Right lobe of liver (tissue), 6 donors: ENCODE data around the gene CAPNS1. TPM values are rescaled to one million over a fixed set of nuclear protein-coding genes. Genes with fewer than 3 reads are reported as not detected.
A peak's percentile ranks its signal among the peaks of the same experiment; 100 is the strongest.
"Not testable (repeated sequence)": the region's sequence is repeated elsewhere in the genome, so short reads cannot be mapped to it uniquely, and the experiment has no call there.

Source experiments
- ATAC-seq, 4 donors: fragments of 200-7000 bp; cut with Tn5 transposase; one replicate each; pipeline ENCODE4 v1.9.1; 2020; ENCODE audit warnings: mild to moderate bottlenecking in 4 of 4, moderate library complexity in 4 of 4
- DNase-seq, 3 donors: peaks; one replicate each; pipeline ENCODE4 v3.0.0-alpha.2; 2020
- H3K27ac ChIP-seq, 3 donors: fragments of 200-600 bp; one replicate each; pipeline ENCODE4 v1.8.0; 2022
- H3K27me3 ChIP-seq, 2 donors: fragments of 200-600 bp; one replicate each; pipeline ENCODE4 v1.8.0; 2022
- H3K36me3 ChIP-seq, 4 donors: fragments of 200-600 bp; sonication (generic) in 1 of 4; one replicate each; pipeline versions ENCODE4 v1.5.1 to v1.8.0; 2017 to 2022; ENCODE audit warnings: control low read depth in 1 of 4
- H3K4me1 ChIP-seq, 4 donors: fragments of 200-600 bp; sonication (generic) in 1 of 4; one replicate each; pipeline versions ENCODE4 v1.5.1 to v1.8.0; 2017 to 2022; ENCODE audit warnings: control low read depth in 1 of 4
- H3K4me3 ChIP-seq, 3 donors: fragments of 200-600 bp; one replicate each; pipeline ENCODE4 v1.8.0; 2022
- H3K9me3 ChIP-seq, 4 donors: fragments of 200-600 bp; sonication (generic) in 1 of 4; one replicate each; pipeline versions ENCODE4 v1.5.1 to v1.8.0; 2017 to 2022; ENCODE audit warnings: control low read depth in 1 of 4
- POLR2A ChIP-seq: fragments of 450-650 bp; IDR thresholded peaks from one replicate; pipeline ENCODE4 v1.6.1; 2017; ENCODE audit warnings: antibody characterized with exemption, mild to moderate bottlenecking
- whole genome bisulfite sequencing: methylation state at CpG from one replicate; pipeline ENCODE4 v1.1.6; 2018; ENCODE audit warnings: low coverage, low lambda C conversion rate; ENCODE audit not compliant: insufficient coverage; ENCODE audit errors: missing lambda C conversion rate; 5-methylcytosine and 5-hydroxymethylcytosine counted together
- intact Hi-C, 2 donors: fragments of 100-400 bp; cut with DNase I; formaldehyde crosslinking; loops; one replicate each; pipeline versions ENCODE4 v1.11.2 to v1.14.1; 2022
- total RNA-seq, 6 experiments: library from RNA; depleted of rRNA in 2 of 6; stranded (reverse); fragments of >200 nt in 2 of 6; fragmentation: NEBNext Ultra II Directional in 3 of 6; extraction: Animal tissue kit (Norgen Biotek cat#: 25700) in 3 of 6; gene quantifications; one replicate each; pipeline versions ENCODE4 v1.1.0 to v1.2.4, GENCODE V29; 2016 to 2023
- TF ChIP-seq, protein P1 (sequence below), 4 donors: fragments of 200-600 bp in 3 of 4; fragments of 450-650 bp in 1 of 4; IDR thresholded peaks; one replicate each; pipeline versions ENCODE4 v1.5.1 to v1.8.0; 2016 to 2022; ENCODE audit warnings: antibody characterized with exemption in 4 of 4, mild to moderate bottlenecking in 2 of 4
- donor health status: DM: no; HTN: yes; CAD: no.
- donor health status: DM: no; HTN: no; CAD: no.
- donor health status: DM: no; HTN: no; CAD: no.
- donor health status: DM: no; HTN: yes; CAD: no.
- donor health status: DM: no; HTN: yes; CAD: no.

The CAPNS1 gene
- total RNA-seq, 6 experiments from 2014 or later = 93.0 to 252 (median 168) TPM

DNA sequence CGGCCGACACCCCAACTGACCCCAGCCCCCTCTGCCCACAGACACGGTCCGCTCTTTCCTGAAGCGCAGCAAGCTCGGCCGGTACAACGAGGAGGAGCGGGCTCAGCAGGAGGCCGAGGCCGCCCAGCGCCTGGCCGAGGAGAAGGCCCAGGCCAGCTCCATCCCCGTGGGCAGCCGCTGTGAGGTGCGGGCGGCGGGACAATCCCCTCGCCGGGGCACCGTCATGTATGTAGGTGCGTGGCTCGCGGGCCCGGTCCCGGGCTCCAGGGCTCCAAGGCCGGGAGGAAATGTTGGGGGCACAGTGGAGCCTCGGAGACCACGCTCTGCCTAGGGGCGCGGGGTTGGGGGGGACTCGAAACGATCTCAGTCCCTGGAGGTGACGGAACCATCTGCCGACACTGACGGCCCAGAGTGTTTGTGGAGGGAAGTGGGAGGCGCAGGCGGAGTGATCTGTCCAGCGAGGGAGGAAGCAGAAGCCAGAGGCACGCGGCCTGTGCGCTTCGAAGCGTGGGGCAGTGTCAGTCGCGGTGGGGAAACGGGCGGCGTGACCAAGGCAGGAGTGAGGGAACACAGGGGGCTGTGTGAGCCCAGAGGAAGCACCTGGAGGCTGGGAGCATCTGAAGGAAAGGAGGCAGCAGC, 18.3 kb upstream of the CAPNS1 start:
- WGBS = 81% methylated on average over 16 of the region's 49 CpGs
- intact Hi-C loops = no loop called here
- DNase-seq = no peak
- Histone ChIP-seq H3K9me3 (no peaks in the 10 kb centered on the region), H3K27ac (no peak overlapping the region), H3K4me1 (peaks cover 0 to under 1% (median 0%) of the 10 kb centered on the region in 4 donors), H3K4me3 (no peak overlapping the region), H3K36me3 (peaks cover 0 to 18% (median 2%) of the 10 kb centered on the region in 4 donors), H3K27me3 (no peaks in the 10 kb centered on the region)
- TF ChIP-seq, protein P1, sequence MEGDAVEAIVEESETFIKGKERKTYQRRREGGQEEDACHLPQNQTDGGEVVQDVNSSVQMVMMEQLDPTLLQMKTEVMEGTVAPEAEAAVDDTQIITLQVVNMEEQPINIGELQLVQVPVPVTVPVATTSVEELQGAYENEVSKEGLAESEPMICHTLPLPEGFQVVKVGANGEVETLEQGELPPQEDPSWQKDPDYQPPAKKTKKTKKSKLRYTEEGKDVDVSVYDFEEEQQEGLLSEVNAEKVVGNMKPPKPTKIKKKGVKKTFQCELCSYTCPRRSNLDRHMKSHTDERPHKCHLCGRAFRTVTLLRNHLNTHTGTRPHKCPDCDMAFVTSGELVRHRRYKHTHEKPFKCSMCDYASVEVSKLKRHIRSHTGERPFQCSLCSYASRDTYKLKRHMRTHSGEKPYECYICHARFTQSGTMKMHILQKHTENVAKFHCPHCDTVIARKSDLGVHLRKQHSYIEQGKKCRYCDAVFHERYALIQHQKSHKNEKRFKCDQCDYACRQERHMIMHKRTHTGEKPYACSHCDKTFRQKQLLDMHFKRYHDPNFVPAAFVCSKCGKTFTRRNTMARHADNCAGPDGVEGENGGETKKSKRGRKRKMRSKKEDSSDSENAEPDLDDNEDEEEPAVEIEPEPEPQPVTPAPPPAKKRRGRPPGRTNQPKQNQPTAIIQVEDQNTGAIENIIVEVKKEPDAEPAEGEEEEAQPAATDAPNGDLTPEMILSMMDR (IDR thresholded peaks at IDR 0.05) = no peak
- no peak for TF ChIP-seq POLR2A
- peak in 1 of 4 donors; percentile 15 for ATAC-seq

DNA sequence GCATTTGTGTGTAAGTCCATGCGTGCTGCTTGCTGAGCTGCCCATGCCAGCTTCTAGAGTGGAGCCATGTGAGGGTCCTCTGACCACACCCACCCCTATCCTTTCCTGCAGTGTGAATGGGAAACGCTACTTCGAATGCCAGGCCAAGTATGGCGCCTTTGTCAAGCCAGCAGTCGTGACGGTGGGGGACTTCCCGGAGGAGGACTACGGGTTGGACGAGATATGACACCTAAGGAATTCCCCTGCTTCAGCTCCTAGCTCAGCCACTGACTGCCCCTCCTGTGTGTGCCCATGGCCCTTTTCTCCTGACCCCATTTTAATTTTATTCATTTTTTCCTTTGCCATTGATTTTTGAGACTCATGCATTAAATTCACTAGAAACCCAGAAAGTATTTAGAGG, 14.3 kb upstream of the CAPNS1 start:
- peaks cover 0 to 13% (median 2%) of the 10 kb centered on the region in 4 donors for H3K36me3 ChIP-seq

DNA sequence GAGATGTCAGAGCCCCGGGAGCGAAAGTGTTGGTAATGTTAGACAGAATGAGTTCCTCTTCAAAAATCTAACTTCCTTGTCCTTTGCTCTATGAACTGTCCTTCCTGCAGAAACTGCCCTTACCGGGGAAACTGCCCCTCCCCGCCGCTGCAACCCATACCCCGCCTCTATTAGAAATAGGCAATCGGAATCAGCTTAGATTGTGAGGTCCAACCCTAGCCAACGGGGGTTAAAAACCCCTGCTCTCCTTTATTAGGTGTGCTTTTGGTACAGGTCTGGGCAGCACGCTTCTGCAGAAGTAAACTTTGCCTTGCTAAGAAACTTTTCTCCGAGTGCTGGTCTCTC, 11.5 kb upstream of the CAPNS1 start:
- intact Hi-C loops = loop anchor here in 1 of 2 donors (5.0 kb wide), 1 partner anchor 44 kb away; no protein-coding TSS in a partner anchor
- TF ChIP-seq POLR2A = peak; percentile 40
- TF ChIP-seq, protein P1 (IDR thresholded peaks at IDR 0.05) = no peak
- Histone ChIP-seq H3K9me3 (no peaks in the 10 kb centered on the region), H3K4me1 (peaks cover 0 to 11% (median 0%) of the 10 kb centered on the region in 4 donors), H3K27me3 (no peaks in the 10 kb centered on the region), H3K27ac (peak overlapping the region; percentile 73 to 89 (median 84)), H3K36me3 (peaks cover 0 to 10% (median 2%) of the 10 kb centered on the region in 4 donors), H3K4me3 (peak overlapping the region; percentile 62 to 63 (median 62))
- peak; percentile 55 to 71 (median 67) for DNase-seq
- ATAC-seq = peak; percentile 53 to 60 (median 56)
- WGBS = 7% methylated on average over 10 of the region's 10 CpGs

More for the DNA sequence above, 14.3 kb upstream of the CAPNS1 start:
- TF ChIP-seq POLR2A = no peak
- TF ChIP-seq, protein P1 (IDR thresholded peaks at IDR 0.05) = no peak
- no peak overlapping the region for H3K27ac ChIP-seq
- ATAC-seq (no peak), DNase-seq (no peak)
- intact Hi-C loops = loop anchor here in 1 of 2 donors (5.0 kb wide), 1 partner anchor 47 kb away; no protein-coding TSS in a partner anchor
- H3K9me3 ChIP-seq = no peaks in the 10 kb centered on the region
- H3K27me3 ChIP-seq = no peaks in the 10 kb centered on the region
- peaks cover 0 to 11% (median 0%) of the 10 kb centered on the region in 4 donors for H3K4me1 ChIP-seq
- 63% methylated on average over 4 of the region's 9 CpGs for whole genome bisulfite sequencing
- no peak overlapping the region for H3K4me3 ChIP-seq

DNA sequence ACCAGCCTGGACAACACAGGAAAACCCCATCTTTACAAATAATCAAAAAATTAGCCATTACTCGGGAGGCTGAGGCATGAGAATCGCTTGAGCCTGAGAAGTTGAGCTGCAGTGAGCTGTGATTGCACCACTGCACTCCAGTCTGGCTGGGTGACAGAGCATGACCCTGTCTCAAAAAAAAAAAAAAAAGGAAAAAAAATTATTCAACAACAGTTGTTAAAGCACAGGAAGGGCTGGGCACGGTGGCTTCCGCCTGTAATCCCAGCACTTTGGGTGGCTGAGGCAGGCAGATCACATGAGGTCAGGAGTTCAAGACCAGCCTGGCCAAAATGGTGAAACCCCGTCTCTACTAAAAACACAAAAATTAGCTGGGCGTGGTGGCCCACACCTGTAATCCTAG, 8.6 kb upstream of the CAPNS1 start:
- DNase-seq, H3K9me3 ChIP-seq, H3K27ac ChIP-seq, ATAC-seq, intact Hi-C loops, H3K36me3 ChIP-seq, H3K27me3 ChIP-seq, H3K4me3 ChIP-seq: not testable (repeated sequence)
- peaks cover 0 to 11% (median 0%) of the 10 kb centered on the region in 4 donors for H3K4me1 ChIP-seq
- 62% methylated on average over 5 of the region's 6 CpGs for WGBS

DNA sequence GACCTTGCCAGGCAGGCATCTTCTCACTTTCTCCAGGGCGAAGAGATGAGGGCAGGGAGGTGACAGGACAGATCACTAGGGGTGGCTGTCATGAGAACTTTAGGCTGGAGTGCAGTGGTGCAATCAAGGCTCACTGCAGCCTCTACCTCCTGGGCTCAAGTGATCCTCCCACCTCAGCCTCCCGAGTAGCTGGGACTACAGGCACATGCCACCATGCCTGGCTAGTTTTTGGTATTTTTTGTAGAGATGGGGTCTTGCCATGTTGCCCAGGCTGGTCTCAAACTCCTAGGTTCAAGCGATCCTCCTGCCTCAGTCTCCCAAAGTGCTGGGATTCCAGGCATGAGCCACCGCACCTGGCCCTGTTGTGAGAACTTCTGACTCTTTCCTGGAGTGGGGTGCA, 5.0 kb upstream of the CAPNS1 start:
- H3K36me3 ChIP-seq, H3K4me3 ChIP-seq, H3K9me3 ChIP-seq, ATAC-seq, H3K27ac ChIP-seq, intact Hi-C loops, H3K27me3 ChIP-seq: not testable (repeated sequence)
- peaks cover 0 to 17% (median 1%) of the 10 kb centered on the region in 4 donors for H3K4me1 ChIP-seq
- no CpG with 5 or more reads among the region's 4 CpGs for WGBS
- peak in 1 of 3 donors; percentile 5 for DNase-seq
